ENCODE results near the gene RGS7. TPM values are rescaled to one million over a fixed set of nuclear protein-coding genes. Genes with fewer than 3 reads are reported as not detected.

The RGS7 gene
- total and polyA plus RNA-seq, 2 of the 8 experiments (the other 6 are each of a cell fraction or from before 2014, with no cell fraction given) = 1.6 to 3.0 TPM

GRCh38 chr1:241356519-241357365, at the start of gene RGS7 (continued):
- TF ChIP-seq HDAC2 (IDR thresholded peaks at IDR 0.05; ENCODE audit: borderline replicate concordance in 1 of 2, low read depth in 2 of 2, low read length in 2 of 2) (peak in 1 of 2 experiments; percentile 40; a peak in 1 of 4 replicates), SRF (IDR thresholded peaks at IDR 0.05; ENCODE audit: low read depth, low read length) (no peak), CEBPB (IDR thresholded peaks at IDR 0.05; ENCODE audit: low read depth, low read length) (no peak), RAD21 (IDR thresholded peaks at IDR 0.05 in 1 of 2, conservative IDR thresholded peaks at IDR 0.05 in 1 of 2; ENCODE audit: low read depth in 2 of 2, low read length in 2 of 2) (no peak), CBX5 (IDR thresholded peaks at IDR 0.05; ENCODE audit: low read depth, low read length) (no peak), JUND (IDR thresholded peaks at IDR 0.05; ENCODE audit: low read length) (no peak), NRF1 (IDR thresholded peaks at IDR 0.05; ENCODE audit: low read depth, low read length) (no peak), SP2 (IDR thresholded peaks at IDR 0.05; ENCODE audit: low read length) (no peak), BRCA1 (IDR thresholded peaks at IDR 0.05; ENCODE audit: low read depth, low read length) (no peak), CTCF (IDR thresholded peaks at IDR 0.05; ENCODE audit: control extremely low read depth in 1 of 3, insufficient read depth in 1 of 3, low read depth in 1 of 3, low read length in 3 of 3) (no peak), BACH1 (IDR thresholded peaks at IDR 0.05; ENCODE audit: low read length) (peak; percentile 35; the same call in 1 of the 2 replicates), ASH2L (IDR thresholded peaks at IDR 0.05; ENCODE audit: low read length) (peak; percentile 65), E2F6 (IDR thresholded peaks at IDR 0.05) (no peak), TAF7 (optimal IDR thresholded peaks at IDR 0.05; ENCODE audit: borderline replicate concordance, low read depth, low read length) (peak; percentile 16), SUZ12 (IDR thresholded peaks at IDR 0.05; ENCODE audit: low read length) (no peak), TAF1 (IDR thresholded peaks at IDR 0.05; ENCODE audit: low read depth, low read length) (no peak; the same call in 1 of the 2 replicates)
